H9 (cell line): ENCODE data around the gene ZNF691. TPM values are rescaled to one million over a fixed set of nuclear protein-coding genes. Genes with fewer than 3 reads are reported as not detected.
"Not testable (repeated sequence)": the region's sequence is repeated elsewhere in the genome, so short reads cannot be mapped to it uniquely, and the experiment has no call there.

Source experiments
- DNase-seq: peaks from one replicate; pipeline ENCODE4 v3.0.0-alpha.2; 2017
- H2AFZ ChIP-seq: one replicate; pipeline ENCODE4 v1.6.1; 2013; ENCODE audit warnings: mild to moderate bottlenecking, low read length, control low read depth, moderate library complexity
- H2AK5ac ChIP-seq: 2 replicates; pipeline ENCODE4 v1.6.1; 2013; ENCODE audit warnings: low read length, control low read depth, mixed read lengths; ENCODE audit not compliant: insufficient read length
- H2BK120ac ChIP-seq: one replicate; pipeline ENCODE4 v1.6.1; 2013; ENCODE audit warnings: low read depth, mild to moderate bottlenecking, low read length, control low read depth, inconsistent platforms; ENCODE audit not compliant: poor library complexity, severe bottlenecking
- H2BK12ac ChIP-seq: 2 replicates; pipeline ENCODE4 v1.6.1; 2013; ENCODE audit warnings: low read length, control low read depth, mixed read lengths, low read depth; ENCODE audit not compliant: insufficient read length
- H2BK15ac ChIP-seq: 2 replicates; pipeline ENCODE4 v1.6.1; 2013; ENCODE audit warnings: low read depth, low read length, control low read depth
- H2BK20ac ChIP-seq: one replicate; pipeline ENCODE4 v1.6.1; 2013; ENCODE audit warnings: low read depth, mild to moderate bottlenecking, low read length, control low read depth, inconsistent platforms; ENCODE audit not compliant: poor library complexity, severe bottlenecking
- H2BK5ac ChIP-seq: 2 replicates; pipeline ENCODE4 v1.6.1; 2013; ENCODE audit warnings: low read length, control low read depth, mixed read lengths; ENCODE audit not compliant: insufficient read length
- H3K14ac ChIP-seq: 2 replicates; pipeline ENCODE4 v1.6.1; 2013; ENCODE audit warnings: low read length, control low read depth; ENCODE audit not compliant: insufficient read depth
- H3K18ac ChIP-seq: 2 replicates; pipeline ENCODE4 v1.6.1; 2013; ENCODE audit warnings: low read depth, mild to moderate bottlenecking, mixed read lengths, low read length, control low read depth; ENCODE audit not compliant: insufficient read length
- H3K23ac ChIP-seq: 2 replicates; pipeline ENCODE4 v1.6.1; 2013; ENCODE audit warnings: low read length, control low read depth, mixed read lengths, low read depth; ENCODE audit not compliant: insufficient read length
- H3K23me2 ChIP-seq: 2 replicates; pipeline ENCODE4 v1.6.1; 2013; ENCODE audit warnings: low read depth, mild to moderate bottlenecking, mixed read lengths, low read length, control low read depth; ENCODE audit not compliant: insufficient read length, poor library complexity, severe bottlenecking
- H3K27ac ChIP-seq: 2 replicates; pipeline ENCODE4 v1.5.1; 2013; ENCODE audit warnings: low read length, control low read depth, mixed read lengths, low read depth; ENCODE audit not compliant: insufficient read length
- H3K27me3 ChIP-seq: 2 replicates; pipeline ENCODE4 v1.6.1; 2013; ENCODE audit warnings: low read length, control low read depth, inconsistent platforms; ENCODE audit not compliant: insufficient read depth
- H3K4ac ChIP-seq: 2 replicates; pipeline ENCODE4 v1.6.1; 2013; ENCODE audit warnings: low read depth, mild to moderate bottlenecking, control low read depth, inconsistent platforms, low read length, moderate library complexity
- H3K4me1 ChIP-seq: 2 replicates; pipeline ENCODE4 v1.6.1; 2013; ENCODE audit warnings: low read length, control low read depth, inconsistent platforms; ENCODE audit not compliant: insufficient read depth
- H3K4me2 ChIP-seq: 2 replicates; pipeline ENCODE4 v1.6.1; 2013; ENCODE audit warnings: low read length, control low read depth, mixed read lengths; ENCODE audit not compliant: insufficient read length, insufficient read depth
- H3K56ac ChIP-seq: 2 replicates; pipeline ENCODE4 v1.6.1; 2013; ENCODE audit warnings: low read depth, mild to moderate bottlenecking, mixed read lengths, low read length, control low read depth; ENCODE audit not compliant: insufficient read length
- H3K79me1 ChIP-seq: 2 replicates; pipeline ENCODE4 v1.6.1; 2013; ENCODE audit warnings: low read depth, mild to moderate bottlenecking, moderate library complexity, low read length, control low read depth, inconsistent platforms; ENCODE audit not compliant: insufficient read depth, poor library complexity, severe bottlenecking
- H3K79me2 ChIP-seq: 2 replicates; pipeline ENCODE4 v1.6.1; 2013; ENCODE audit warnings: low read length, control low read depth, inconsistent platforms; ENCODE audit not compliant: insufficient read depth
- H3K9ac ChIP-seq: 2 replicates; pipeline ENCODE4 v1.6.1; 2013; ENCODE audit warnings: low read length, control low read depth, mixed read lengths; ENCODE audit not compliant: insufficient read length; ENCODE audit errors: extremely low read depth
- H3K9me3 ChIP-seq: one replicate; pipeline ENCODE4 v1.6.1; 2013; ENCODE audit warnings: low read depth, low read length, inconsistent platforms; ENCODE audit not compliant: control insufficient read depth
- H3T11ph ChIP-seq: one replicate; pipeline ENCODE4 v1.6.1; 2013; ENCODE audit warnings: mild to moderate bottlenecking, low read length, control low read depth, inconsistent platforms
- H4K20me1 ChIP-seq: one replicate; pipeline ENCODE4 v1.6.1; 2013; ENCODE audit not compliant: control insufficient read depth, insufficient read length, insufficient read depth
- H4K5ac ChIP-seq: 2 replicates; pipeline ENCODE4 v1.6.1; 2013; ENCODE audit warnings: low read depth, mild to moderate bottlenecking, mixed read lengths, low read length, control low read depth; ENCODE audit not compliant: insufficient read length
- H4K8ac ChIP-seq: replicated peaks from 2 replicates; pipeline ENCODE4 v1.6.1; 2013; ENCODE audit warnings: low read length, control low read depth, mixed read lengths, low read depth; ENCODE audit not compliant: insufficient read length
- H4K91ac ChIP-seq: 2 replicates; pipeline ENCODE4 v1.6.1; 2013; ENCODE audit warnings: low read depth, mild to moderate bottlenecking, moderate library complexity, mixed read lengths, low read length, control low read depth; ENCODE audit not compliant: insufficient read length
- H3K27ac Mint-ChIP-seq, 3 experiments: 2 replicates in 2 of 3; 3 replicates in 1 of 3; pipeline ENCODE4 v1.8.0; 2020 to 2021; ENCODE audit warnings: mixed read lengths in 3 of 3, mild to moderate bottlenecking in 1 of 3, moderate library complexity in 1 of 3
- H3K27me3 Mint-ChIP-seq: 2 replicates; pipeline ENCODE4 v1.8.0; 2021; ENCODE audit warnings: low read depth, mild to moderate bottlenecking, moderate library complexity, mixed read lengths
- H3K36me3 Mint-ChIP-seq, 3 experiments: 2 replicates in 2 of 3; 3 replicates in 1 of 3; pipeline ENCODE4 v1.8.0; 2020 to 2021; ENCODE audit warnings: low read depth in 3 of 3, mixed read lengths in 3 of 3; ENCODE audit not compliant: insufficient read depth in 1 of 3
- H3K4me1 Mint-ChIP-seq, 2 experiments: 2 replicates each; pipeline ENCODE4 v1.8.0; 2020; ENCODE audit warnings: mixed read lengths in 2 of 2
- H3K4me3 Mint-ChIP-seq, 2 experiments: 2 replicates in 1 of 2; 3 replicates in 1 of 2; pipeline ENCODE4 v1.8.0; 2020 to 2021; ENCODE audit warnings: mild to moderate bottlenecking in 2 of 2, mixed read lengths in 2 of 2, moderate library complexity in 1 of 2
- H3K9me3 Mint-ChIP-seq, 2 experiments: 2 replicates in 1 of 2; 3 replicates in 1 of 2; pipeline ENCODE4 v1.8.0; 2020; ENCODE audit warnings: mild to moderate bottlenecking in 2 of 2, mixed read lengths in 2 of 2, moderate library complexity in 1 of 2
- CTCF ChIP-seq: fragments of 200-600 bp; sonication (generic); conservative IDR thresholded peaks from 3 replicates; pipeline ENCODE4 v1.8.0; 2021; ENCODE audit warnings: antibody characterized with exemption, mild to moderate bottlenecking
- WGBS: extraction: QIAGEN DNeasy Blood & Tissue Kit; methylation state at CpG from one replicate; pipeline ENCODE4 v1.1.7; 2013; ENCODE audit warnings: missing lambda C conversion rate, low lambda C conversion rate, mixed read lengths; ENCODE audit not compliant: insufficient read length; ENCODE audit errors: extremely low coverage; 5-methylcytosine and 5-hydroxymethylcytosine counted together
- total RNA-seq: library from RNA; stranded (reverse); gene quantifications from 2 replicates; pipeline ENCODE4 v1.2.1, GENCODE V29; 2021

ZNF691 gene
- total RNA-seq, 1 experiment from 2014 or later, result 20.1 TPM

GRCh38 chr1:42807056-42807668, 39.3 kb upstream of the ZNF691 start:
- Histone ChIP-seq H3K18ac (no peak overlapping the region), H3K4me2 (no peak overlapping the region), H2BK120ac (no peak overlapping the region), H2BK5ac (no peak overlapping the region), H3K56ac (no peak overlapping the region), H2AK5ac (no peak overlapping the region), H3K9ac (no peak overlapping the region), H2BK20ac (no peak overlapping the region), H4K20me1 (no peaks in the 10 kb centered on the region), H3K14ac (no peak overlapping the region), H4K5ac (no peak overlapping the region), H3K9me3 (no peaks in the 10 kb centered on the region), H3K4ac (no peak overlapping the region), H2BK12ac (no peak overlapping the region), H2AFZ (no peak overlapping the region), H4K91ac (no peak overlapping the region), H2BK15ac (no peak overlapping the region), H3T11ph (no peak overlapping the region), H3K27ac (no peak overlapping the region), H3K23me2 (no peaks in the 10 kb centered on the region), H3K79me1 (no peaks in the 10 kb centered on the region), H4K8ac (no peak overlapping the region), H3K23ac (no peak overlapping the region), H3K4me1 (no peaks in the 10 kb centered on the region), H3K79me2 (no peaks in the 10 kb centered on the region), H3K27me3 (no peaks in the 10 kb centered on the region)
- peaks cover 19 to 41% (median 38%) of the 10 kb centered on the region in 3 experiments for H3K36me3 Mint-ChIP-seq
- DNase-seq, result no peak
- H3K9me3 Mint-ChIP-seq, result peaks cover 17 to 19% of the 10 kb centered on the region in 2 experiments
- no peaks in the 10 kb centered on the region for H3K27me3 Mint-ChIP-seq
- no peaks in the 10 kb centered on the region; a peak in 1 of 4 replicates for H3K4me1 Mint-ChIP-seq
- TF ChIP-seq CTCF, result no peak
- no peak overlapping the region for H3K4me3 Mint-ChIP-seq
- H3K27ac Mint-ChIP-seq, result no peak overlapping the region

DNA sequence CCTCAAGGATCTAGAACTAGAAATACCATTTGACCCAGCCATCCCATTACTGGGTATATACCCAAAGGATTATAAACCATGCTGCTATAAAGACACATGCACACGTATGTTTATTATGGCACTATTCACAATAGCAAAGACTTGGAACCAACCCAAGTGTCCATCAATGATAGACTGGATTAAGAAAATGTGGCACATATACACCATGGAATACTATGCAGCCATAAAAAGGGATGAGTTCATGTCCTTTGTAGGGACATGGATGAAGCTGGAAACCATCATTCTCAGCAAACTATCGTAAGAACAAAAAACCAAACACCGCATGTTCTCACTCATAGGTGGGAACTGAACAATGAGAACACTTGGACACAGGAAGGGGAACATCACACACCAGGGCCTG, 31.6 kb upstream of the ZNF691 start:
- H2BK15ac ChIP-seq, H3T11ph ChIP-seq, H3K9me3 Mint-ChIP-seq, H3K27me3 ChIP-seq, H2AFZ ChIP-seq, H3K23me2 ChIP-seq, H3K14ac ChIP-seq, H3K18ac ChIP-seq, H3K27ac ChIP-seq, H2BK120ac ChIP-seq, H3K4me3 Mint-ChIP-seq, H4K8ac ChIP-seq, H4K20me1 ChIP-seq, H3K27me3 Mint-ChIP-seq, H3K9me3 ChIP-seq, H3K27ac Mint-ChIP-seq, H2BK5ac ChIP-seq, H3K4me2 ChIP-seq, H2BK20ac ChIP-seq, H2BK12ac ChIP-seq, H3K4me1 ChIP-seq, H4K91ac ChIP-seq, H3K56ac ChIP-seq, DNase-seq, H2AK5ac ChIP-seq, H3K23ac ChIP-seq, H3K79me1 ChIP-seq, H3K9ac ChIP-seq, H3K4ac ChIP-seq, H4K5ac ChIP-seq, H3K79me2 ChIP-seq: not testable (repeated sequence)
- H3K4me1 Mint-ChIP-seq, result peaks cover 12 to 16% of the 10 kb centered on the region in 2 experiments
- peaks cover 0 to 21% (median 16%) of the 10 kb centered on the region in 3 experiments; a peak in 5 of 7 replicates for H3K36me3 Mint-ChIP-seq
- WGBS, result no CpG with 5 or more reads among the region's 3 CpGs
